GM12873 (cell line): Measurements from ENCODE around the gene SLC6A7.

Experiments used
- TF ChIP-seq, protein P1 (sequence below): IDR thresholded peaks from 2 replicates; pipeline ENCODE4 v1.5.1; 2012; ENCODE audit warnings: low read depth, mild to moderate bottlenecking, moderate library complexity, low read length, control low read depth; ENCODE audit not compliant: insufficient read depth; ENCODE audit errors: missing control alignments

SLC6A7 gene

DNA sequence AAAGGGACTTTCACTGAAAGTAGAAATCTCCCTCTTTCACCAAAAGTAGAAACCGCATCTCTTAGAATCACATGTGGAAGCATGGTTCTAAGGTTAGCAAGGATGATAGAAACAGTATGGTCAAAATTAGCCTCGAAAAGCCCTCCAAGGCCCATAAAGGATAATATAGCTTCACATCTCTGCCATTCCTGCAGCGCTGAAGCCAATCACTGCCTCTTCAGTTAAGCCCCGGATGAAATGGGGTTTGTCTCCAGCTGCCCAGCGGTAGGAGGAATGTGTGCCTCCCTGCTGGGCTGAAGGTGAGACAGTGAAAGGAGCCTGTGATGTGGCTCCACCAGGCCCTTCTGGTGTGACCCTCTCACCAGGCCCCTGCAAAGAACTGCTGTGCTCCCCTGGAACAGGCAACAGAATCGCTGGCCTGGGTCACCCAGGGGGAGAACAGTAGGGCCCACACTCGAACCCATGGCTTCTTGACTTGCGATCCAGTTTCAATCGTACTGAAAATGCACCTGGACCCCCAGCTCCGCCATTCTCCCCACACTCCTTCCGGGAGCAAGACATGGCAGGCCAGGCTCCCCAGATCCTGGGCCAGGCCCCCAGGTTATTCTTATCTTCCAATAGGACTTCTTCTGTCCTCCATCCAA is 52.5 kb downstream of the SLC6A7 start:
- TF ChIP-seq, protein P1, sequence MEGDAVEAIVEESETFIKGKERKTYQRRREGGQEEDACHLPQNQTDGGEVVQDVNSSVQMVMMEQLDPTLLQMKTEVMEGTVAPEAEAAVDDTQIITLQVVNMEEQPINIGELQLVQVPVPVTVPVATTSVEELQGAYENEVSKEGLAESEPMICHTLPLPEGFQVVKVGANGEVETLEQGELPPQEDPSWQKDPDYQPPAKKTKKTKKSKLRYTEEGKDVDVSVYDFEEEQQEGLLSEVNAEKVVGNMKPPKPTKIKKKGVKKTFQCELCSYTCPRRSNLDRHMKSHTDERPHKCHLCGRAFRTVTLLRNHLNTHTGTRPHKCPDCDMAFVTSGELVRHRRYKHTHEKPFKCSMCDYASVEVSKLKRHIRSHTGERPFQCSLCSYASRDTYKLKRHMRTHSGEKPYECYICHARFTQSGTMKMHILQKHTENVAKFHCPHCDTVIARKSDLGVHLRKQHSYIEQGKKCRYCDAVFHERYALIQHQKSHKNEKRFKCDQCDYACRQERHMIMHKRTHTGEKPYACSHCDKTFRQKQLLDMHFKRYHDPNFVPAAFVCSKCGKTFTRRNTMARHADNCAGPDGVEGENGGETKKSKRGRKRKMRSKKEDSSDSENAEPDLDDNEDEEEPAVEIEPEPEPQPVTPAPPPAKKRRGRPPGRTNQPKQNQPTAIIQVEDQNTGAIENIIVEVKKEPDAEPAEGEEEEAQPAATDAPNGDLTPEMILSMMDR: no peak

DNA sequence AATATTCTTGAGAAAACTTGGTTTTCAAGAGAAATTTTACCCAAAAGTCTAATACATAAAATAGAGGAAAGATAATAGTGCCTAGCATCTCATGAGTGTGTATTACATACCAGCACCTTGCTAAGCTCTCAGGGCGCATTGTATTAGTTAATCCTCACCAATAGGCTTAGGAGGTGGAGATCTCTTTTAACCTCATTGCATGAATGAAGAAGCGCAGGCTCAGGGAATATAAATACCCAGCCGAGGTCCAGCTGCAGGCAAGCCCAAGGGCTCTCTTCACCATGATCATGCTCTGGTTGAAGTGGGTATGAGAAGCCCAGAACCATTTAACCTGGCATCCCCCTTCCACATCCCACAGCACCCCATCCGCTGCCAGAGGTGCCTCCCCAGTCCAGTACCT is 53.7 kb downstream of the SLC6A7 start:
- TF ChIP-seq, protein P1: no peak

DNA sequence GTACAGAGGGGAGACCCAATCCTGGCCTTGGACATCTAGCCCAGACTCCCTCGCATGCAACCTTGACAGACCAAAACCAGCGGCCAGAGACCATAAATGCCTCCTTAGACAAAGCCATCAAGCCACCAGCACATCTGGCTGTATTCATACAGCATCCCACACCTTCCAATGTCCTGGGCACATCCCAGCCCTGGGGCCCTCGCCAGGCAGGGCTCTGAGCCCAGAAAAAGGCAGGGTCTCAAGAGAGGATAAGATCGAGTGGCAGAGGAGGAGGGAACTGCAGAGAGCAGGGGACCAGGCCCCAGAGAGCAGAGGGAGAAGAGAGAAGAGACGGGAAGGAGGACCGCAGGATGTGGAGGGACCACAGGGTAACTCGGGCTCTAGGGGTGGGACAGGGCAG is 54.3 kb downstream of the SLC6A7 start:
- TF ChIP-seq, protein P1: no peak

DNA sequence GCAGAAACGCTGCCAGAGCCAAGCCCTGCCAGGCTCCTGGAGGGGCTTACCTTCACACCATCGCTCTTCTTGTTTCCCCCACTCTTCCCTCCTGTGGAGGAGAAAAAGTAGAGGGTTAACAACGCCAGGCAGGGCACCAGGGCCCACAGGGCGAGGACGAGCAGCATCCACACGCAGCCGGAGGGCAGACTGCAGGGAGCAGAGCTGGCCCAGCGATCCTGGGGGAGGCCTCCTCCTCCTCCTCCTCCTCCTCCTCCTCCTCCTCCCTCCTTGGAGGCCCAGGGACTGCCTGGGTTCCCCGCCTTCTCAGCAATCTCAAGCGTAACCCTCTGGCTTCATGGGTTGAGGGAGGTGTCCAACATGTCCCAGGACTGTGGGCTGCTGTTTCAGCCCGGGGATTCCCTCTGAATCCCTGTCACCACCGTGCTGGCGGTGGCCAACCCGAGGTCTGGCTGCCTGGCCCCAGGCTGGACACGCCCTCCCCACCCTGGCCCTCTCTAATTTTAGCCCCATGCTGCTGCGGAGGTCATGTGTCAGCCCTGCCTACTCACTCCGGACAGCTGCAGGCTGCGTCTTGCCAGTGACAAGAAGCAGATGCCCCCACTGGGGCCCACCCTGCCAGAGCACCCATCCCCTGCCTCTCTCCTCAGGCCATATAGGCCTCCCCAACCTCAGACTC is 55.4 kb downstream of the SLC6A7 start:
- TF ChIP-seq, protein P1: no peak

DNA sequence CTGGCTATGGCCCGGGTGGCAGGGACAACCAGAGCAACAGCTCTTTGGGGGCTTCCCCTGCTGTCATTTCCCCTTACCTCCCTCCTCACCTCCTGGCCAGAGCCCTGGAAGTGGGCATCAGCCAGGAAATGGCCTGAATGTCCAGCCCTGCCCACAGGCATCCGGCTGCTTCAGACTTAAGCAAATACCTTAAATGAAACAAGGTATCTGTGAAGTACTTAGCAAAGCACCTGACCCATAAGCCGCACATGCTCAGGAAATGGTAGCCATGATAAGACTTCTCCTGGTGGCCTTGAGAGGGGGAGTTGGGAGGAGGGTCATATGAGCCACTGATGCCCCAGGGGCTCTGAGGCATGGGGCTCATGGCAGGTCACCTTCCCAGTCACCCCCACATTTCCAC is 55.9 kb downstream of the SLC6A7 start:
- TF ChIP-seq, protein P1: no peak

DNA sequence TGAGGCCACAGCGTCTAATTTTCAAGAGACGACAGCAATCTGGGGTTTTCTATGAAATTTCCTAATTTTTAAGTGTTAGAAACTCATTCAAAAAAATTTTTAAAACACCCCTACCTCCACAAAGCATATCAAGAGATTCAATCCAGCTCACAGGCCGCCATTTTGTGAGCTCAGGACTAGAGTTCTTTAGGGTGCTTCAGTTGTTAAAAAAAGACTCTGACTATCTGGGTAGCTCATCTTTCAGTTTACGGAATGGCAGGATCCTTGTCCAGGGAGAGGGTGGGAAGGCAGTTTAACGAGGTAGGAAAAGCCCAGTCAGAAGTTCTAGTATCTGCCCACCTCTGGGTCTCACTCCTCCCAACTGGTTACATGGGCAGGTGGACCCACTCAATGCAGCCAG is 56.6 kb downstream of the SLC6A7 start:
- TF ChIP-seq, protein P1: no peak

DNA sequence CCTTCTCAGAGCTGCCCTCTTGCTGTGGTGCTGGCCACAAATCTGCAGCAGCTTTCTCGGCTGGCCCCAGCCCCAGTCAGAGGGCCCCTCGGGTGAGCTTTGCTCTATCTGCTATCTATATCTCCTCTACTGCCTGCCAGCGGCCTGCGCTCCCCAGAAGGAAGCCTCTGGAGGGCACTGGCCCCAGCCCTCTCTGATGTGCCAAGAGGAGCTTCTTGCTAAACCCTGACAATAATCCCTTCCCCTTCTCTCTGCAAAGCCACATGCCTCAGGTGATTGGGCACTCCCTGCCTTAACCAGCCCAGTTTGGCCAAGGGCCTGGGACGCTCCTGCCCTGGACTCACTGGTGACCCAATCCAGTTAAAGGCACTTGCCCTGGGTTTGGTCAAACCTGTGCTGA is 57.0 kb downstream of the SLC6A7 start:
- TF ChIP-seq, protein P1: no peak
